GM19193 (cell line): ENCODE measurements around the gene MAN2A1.

Source experiments
- POLR2A ChIP-seq: IDR thresholded peaks from 4 replicates; pipeline ENCODE4 v1.6.1; 2011; ENCODE audit not compliant: insufficient read depth, insufficient read length; ENCODE audit errors: extremely low read depth

Gene MAN2A1

DNA sequence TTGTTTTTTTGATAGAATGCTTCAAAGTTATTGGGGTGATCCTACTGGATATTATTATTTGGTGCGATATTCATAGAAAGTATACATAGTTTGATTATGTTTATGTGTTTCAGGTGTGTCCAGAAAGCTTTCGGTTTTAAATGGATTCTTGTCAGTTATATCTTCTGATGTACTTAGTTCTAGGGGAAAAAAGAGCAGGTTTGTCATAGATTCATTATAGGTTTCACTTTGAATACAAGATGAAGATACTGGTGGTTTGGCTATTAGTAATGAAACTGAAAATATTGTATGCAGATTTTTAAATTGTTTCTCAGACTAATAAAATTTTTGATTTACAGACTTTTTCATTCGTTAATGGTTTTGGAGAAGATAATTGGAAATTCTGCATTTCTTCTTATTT, 98.9 kb downstream of the MAN2A1 start:
- TF ChIP-seq POLR2A, result no peak

DNA sequence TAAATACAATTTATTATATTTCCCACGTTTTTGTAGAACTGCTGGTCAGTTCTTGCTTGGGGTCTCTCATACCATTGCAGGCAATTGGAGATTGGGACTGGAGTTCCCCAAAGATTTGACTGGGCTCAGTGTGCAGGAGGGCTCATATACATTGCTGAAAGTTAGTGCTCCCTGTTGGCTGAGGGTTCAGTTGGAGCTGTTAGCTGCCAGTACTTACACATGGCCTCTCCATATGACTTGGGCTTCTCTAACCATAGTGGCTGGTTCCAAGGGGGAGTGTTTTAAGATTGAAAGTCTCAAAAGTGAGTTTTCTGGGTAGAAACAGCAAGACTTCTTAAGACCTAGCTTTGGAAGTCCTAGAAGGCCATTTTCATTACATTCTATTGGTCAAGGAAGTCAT, 102.9 kb downstream of the MAN2A1 start:
- TF ChIP-seq POLR2A, result no peak

DNA sequence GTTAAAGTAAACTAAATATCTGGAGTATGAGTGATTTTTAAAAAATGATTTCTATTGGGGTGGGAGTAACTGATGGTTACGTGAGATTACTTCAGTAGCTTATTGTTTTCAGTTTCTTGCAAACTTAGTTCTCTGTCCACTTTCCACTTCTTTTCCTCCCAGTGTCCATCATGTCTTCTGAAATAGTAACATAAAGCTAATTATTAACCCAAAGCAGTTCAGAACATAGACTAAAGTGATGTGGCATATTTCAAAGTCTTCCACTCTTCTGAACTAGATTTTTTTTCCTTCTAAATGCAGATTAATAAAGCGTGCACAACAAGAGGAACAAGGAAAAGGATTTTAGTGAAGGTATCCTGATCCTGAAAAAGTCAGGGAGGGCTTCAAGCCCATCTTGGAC, 114.1 kb downstream of the MAN2A1 start:
- TF ChIP-seq POLR2A, result no peak

DNA sequence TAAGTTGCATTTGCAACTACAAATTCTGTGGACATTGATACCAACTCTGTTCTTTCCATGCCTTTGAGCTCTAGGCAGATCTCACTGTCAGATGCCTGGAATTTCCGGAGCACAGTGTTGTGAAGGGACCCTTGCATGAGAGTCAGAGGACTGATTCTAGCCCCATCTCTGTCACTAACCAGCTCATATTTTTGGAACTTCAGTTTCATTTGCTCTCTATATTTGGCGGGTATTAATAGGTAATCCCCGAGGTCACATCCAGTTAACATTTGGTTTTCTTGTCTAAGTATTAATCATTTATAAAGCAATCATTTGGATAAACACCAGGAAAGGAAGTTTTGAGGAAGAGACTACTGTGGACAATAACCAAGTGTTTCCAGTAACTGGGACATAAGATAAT, 115.7 kb downstream of the MAN2A1 start:
- no peak for TF ChIP-seq POLR2A

DNA sequence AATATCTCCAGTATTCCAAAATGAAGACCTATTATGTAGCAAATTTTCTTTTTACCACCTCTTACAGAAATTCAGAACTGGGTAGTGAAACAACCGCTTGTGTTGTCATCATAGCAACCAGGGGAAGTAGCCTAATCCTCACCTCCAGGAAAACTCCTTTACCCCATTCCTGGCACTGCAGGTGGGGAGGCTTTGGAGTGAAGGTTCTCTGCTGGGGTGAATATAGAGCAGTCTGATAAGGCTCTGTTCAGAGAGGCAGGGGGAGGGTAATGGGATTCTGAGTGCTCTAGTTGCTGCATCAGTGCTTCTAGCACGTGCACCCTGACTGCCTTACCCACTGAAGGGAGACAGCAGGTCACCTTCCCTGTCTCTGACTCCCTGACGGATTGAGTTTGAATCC, 116.2 kb downstream of the MAN2A1 start:
- TF ChIP-seq POLR2A, result no peak

DNA sequence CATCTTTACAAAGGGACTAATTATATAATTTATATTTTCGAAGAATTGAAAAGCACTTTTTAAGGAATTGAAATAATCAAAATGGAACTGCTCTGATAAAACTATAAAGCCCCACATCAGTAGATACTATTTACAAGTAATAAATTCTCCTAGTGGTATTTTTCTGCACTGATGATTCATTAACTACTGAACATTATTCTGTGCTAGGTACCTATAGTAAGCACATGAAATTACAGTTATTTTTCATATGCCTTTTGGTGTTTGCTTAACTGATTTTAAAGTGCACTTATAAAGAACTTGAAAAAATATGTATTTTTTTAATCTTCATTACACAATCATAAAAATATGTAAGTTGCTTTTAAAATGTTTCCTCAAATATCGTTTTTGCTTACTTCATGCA, 123.0 kb downstream of the MAN2A1 start:
- no peak for TF ChIP-seq POLR2A

DNA sequence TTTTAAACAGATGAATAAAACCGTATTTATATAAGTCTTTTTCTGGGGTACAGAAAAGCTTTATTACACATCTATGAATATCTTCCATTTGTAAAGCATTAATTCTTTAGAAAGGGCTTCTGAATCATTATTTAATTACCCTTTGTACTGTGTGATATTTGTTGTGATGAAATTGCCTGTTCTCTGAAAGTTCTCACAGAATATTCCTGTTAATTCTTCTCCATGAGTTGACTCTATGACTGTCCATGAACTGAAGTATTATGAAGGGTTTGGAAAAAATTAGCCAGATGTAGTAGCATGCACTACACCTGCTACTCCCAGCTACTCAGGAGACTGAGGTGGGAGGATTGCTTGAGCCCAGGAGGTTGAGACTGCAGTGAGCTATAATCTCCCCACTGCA, 127.0 kb downstream of the MAN2A1 start:
- TF ChIP-seq POLR2A, result no peak

DNA sequence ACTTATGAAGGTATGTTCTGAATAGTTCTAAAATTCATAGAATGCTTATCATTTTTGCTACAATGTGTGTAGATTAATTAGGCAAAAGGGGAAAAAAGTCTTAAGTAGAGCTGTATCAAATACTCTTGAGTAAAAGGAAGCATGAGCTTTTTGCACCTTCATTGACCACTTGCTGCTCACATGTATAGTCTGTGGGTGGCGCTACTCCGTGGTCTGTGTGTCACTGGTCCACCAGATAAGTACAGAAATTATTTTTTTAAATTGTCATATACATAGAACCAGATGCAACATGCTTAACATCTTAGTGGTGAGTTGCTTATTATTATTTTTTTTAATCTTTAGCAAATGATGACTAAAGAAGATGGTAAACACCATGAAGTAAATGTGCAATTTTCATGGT, 130.2 kb downstream of the MAN2A1 start:
- TF ChIP-seq POLR2A, result no peak

DNA sequence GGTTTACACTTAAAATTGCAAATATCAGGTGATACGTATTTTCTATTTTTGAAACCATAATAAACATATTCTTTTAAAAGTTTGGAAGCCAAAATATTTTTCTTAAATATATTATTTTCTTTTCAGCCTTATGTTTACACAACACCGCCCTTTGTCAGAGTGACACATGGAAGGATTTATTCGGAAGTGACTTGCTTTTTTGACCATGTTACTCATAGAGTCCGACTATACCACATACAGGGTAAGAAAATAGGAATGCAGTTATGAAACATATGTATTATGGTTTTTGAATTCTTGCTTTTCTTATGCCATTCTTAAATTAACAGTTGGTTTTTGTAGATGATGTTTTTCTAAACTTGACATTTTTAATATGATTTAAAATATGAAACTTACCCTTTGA, 133.9 kb downstream of the MAN2A1 start:
- no peak for TF ChIP-seq POLR2A

DNA sequence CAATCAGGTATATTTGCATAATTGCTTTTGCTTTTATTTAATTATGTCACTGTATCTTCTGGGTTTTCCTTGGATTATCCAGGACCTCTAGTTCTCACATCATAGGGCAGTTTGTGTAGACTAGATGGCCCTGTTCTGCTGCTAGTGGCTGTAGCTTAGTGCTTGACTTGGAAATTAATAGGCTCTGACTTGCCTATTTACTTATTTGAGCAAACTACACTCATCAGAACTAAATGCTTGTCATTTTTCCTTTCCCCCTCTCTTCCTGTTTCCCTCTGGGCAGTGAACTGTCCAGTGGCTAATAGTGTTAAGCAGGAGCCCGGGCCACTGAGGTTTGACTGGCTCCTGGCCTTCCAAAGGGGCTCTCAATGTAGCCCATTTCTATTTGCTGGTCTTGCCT, 135.7 kb downstream of the MAN2A1 start:
- TF ChIP-seq POLR2A, result no peak

DNA sequence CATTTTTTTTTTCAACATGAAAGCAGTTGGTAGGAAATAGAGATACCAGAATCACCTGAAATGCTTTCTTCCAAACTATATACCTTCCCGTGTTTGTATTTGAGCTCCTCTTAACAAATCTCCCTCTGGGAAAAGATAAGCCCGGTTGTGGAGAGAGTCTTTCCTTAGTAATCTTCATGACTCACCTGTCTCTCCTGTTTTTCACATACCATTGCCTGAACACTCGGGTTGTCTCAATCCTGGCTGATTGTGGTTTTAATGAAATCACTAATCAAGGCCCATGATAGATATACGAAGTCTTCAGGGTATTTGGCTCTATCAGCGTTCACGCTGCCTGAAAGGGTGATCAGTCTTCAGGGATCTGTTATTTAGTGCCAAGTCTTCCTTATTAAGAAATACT, 136.7 kb downstream of the MAN2A1 start:
- no peak for TF ChIP-seq POLR2A

DNA sequence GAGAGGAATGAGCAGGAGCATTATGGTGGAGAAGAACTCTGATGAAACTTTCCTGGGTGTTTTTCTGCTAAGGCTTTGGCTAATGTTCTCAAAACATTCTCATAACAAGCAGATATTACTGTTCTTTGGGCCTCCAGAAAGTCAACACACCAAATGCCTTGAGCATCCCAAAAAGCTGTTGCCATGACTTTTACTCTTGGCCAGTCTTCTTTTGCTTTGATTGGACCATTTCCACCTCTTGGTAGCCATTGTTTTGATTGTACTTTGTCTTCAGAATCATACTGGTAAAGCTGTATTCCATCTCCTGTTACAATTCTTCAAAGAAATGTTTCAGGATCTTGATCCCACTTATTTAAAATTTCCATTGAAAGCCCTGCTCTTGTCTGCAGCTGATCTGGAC, 139.6 kb downstream of the MAN2A1 start:
- no peak for TF ChIP-seq POLR2A

DNA sequence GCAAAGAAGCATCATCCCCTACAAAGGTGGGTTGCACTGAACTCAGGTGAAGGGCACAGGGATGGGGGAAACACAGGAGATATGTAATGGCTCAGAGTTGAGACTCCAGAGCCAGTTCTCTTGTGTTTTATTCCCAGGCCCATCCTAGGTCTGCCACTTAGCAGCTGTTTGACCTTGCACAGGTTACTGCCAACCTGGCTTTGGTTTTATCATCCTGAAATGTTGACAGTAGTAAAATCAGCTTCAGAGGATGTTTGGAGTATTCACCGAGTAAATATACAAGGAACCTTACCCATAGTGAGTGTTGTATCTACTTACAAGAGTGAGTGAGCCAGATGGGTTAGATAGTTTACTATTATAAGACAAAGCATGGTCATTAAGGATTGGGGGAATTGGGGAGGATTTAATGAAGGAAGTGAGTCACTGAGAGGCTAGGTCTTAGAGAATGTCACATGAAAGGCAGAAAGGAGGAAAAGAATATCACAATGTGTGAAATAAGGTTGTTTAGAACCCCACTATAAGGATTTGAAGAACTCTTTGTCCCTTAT, 141.3 kb downstream of the MAN2A1 start:
- no peak for TF ChIP-seq POLR2A

DNA sequence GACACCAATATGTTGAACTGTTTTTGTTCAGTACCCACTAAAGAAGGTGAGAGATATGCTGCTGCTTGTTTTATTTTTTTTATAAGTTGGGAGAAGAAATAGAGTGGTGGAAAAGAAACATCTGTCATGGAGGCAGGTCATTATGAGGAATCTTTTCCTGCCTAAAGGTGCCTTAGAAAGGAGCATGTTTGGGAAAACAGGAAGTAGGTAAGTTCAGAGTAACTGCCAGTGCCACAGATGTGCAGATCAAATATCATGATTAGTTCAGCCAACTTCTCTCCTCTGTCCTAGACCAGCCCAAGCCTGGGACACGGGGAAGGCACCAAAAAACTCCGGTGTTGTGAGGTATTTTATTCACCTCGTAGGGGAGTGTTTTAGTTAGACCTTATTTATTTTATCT, 144.2 kb downstream of the MAN2A1 start:
- TF ChIP-seq POLR2A, result no peak

DNA sequence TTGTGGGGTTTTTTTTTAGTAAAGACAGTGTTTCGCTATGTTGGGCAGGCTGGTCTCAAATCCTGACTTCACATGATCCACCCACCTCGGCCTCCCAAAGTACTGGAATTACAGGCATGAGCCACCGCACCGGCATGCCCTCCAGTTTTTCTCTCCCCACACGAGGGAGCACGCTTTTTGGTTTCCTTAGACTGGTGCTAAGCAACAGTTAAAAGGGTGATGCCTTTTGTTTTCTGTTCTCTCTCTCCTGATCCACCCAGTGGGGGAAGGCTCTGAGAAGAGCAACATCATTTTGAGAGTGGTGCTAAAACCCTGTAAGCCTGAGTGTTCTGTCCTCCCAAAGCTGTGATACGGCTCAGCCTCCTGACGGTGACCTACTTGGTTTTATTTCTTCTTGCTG, 146.6 kb downstream of the MAN2A1 start:
- TF ChIP-seq POLR2A, result no peak

DNA sequence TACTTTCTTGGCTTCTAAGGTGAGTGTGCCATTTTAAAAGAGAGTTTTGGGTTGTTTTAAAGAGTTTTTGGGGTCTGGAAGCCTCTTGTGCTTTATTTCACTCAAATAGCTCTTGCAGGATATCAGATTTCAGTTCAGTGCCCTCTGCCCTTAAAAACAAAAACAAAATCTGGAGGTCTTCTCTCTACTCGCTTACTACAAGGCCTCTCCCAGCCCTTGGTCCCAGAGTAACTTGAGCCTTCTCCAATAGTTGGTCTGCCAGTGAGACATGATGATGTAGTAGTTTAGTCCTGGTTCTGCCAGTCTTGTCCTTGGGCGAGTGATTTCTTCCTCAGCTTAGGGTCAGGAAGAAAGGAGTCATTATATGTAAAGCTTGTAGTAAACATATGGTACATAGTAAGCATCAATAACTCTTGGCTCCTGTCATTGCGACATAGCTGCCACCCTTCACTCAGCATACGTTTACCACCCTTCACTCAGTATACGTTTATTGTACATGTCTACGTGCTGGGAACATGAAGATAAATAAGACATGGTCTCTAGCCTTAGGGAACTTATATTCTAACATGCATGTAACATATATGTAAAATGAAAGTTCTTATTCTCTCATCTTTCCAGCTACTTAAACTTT, 147.6 kb downstream of the MAN2A1 start:
- TF ChIP-seq POLR2A, result no peak

DNA sequence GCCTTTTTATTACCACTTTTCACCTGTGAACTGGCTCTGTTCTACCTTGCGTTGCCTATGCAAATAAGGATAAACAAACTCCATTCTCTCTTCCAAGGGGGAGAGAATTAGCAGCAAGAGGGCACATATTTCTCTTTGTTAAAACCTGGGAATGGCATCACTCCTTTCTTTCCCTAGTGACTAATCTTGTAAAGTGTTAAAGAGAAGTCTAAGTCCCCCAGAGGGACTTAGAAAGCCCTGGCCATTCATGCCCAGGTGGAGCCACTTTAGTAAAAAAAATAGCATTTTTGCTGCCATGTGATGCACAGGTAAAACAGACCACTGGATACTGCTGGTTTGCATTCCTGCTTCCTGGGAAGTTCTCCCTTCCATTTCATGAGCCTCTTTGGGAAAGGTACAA, 148.4 kb downstream of the MAN2A1 start:
- no peak for TF ChIP-seq POLR2A
